A673 (cell line): ENCODE results near the gene UBA1.

Experiments used
- EZH2 ChIP-seq: fragments of 200-600 bp; sonication (generic); IDR thresholded peaks from 2 replicates; pipeline ENCODE4 v1.6.1; 2017; ENCODE audit warnings: borderline replicate concordance, low read depth, mild to moderate bottlenecking, mixed read lengths, antibody characterized with exemption, low read length; ENCODE audit not compliant: poor library complexity, severe bottlenecking
- TF ChIP-seq, protein P1 (sequence below): fragments of 300-800, 200-600 bp; sonication (generic); conservative IDR thresholded peaks from 2 replicates; pipeline ENCODE4 v1.5.1; 2017; ENCODE audit warnings: low read depth, mild to moderate bottlenecking, antibody characterized with exemption, low read length, moderate library complexity, mixed read lengths

DNA sequence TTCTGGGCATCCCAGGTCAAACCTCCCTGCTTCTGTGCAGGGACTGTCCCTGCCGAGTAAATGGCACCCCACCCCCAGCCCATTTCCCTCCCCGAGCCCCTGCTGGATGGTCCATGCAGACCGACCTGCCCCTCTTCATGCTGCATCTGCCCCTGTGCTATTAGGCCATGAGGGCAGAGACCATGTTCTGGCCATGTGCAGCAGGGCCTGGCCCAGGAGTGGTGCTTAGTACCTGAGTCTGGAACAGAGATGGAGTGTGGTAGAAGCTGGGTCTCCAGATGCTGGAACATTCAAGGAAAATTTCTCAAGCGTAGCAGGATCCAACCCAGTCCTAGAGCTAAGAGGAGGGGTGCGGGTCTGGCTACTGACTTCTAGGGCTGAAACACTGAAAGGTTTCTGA is 15.3 kb upstream of the UBA1 start:
- TF ChIP-seq, protein P1, sequence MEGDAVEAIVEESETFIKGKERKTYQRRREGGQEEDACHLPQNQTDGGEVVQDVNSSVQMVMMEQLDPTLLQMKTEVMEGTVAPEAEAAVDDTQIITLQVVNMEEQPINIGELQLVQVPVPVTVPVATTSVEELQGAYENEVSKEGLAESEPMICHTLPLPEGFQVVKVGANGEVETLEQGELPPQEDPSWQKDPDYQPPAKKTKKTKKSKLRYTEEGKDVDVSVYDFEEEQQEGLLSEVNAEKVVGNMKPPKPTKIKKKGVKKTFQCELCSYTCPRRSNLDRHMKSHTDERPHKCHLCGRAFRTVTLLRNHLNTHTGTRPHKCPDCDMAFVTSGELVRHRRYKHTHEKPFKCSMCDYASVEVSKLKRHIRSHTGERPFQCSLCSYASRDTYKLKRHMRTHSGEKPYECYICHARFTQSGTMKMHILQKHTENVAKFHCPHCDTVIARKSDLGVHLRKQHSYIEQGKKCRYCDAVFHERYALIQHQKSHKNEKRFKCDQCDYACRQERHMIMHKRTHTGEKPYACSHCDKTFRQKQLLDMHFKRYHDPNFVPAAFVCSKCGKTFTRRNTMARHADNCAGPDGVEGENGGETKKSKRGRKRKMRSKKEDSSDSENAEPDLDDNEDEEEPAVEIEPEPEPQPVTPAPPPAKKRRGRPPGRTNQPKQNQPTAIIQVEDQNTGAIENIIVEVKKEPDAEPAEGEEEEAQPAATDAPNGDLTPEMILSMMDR: no peak
- no peak for TF ChIP-seq EZH2
